GM12875 (cell line): Measurements from ENCODE around the gene KIF18B.

Experiments used
- H3K4me3 ChIP-seq: one replicate; pipeline ENCODE4 v1.5.1; 2011; ENCODE audit warnings: low read depth, low read length, control low read depth
- CTCF ChIP-seq: IDR thresholded peaks from 2 replicates; pipeline ENCODE4 v1.5.1; 2011; ENCODE audit warnings: low read depth, mild to moderate bottlenecking, control low read depth, inconsistent platforms, low read length, moderate library complexity, borderline replicate concordance; ENCODE audit not compliant: insufficient read depth

KIF18B gene

GRCh38 chr17:44922136-44922535, 25.4 kb downstream of the KIF18B start:
- H3K4me3 ChIP-seq = no peak overlapping the region
- TF ChIP-seq CTCF = no peak

GRCh38 chr17:44921122-44921882, 26.3 kb downstream of the KIF18B start:
- TF ChIP-seq CTCF = no peak
- no peak overlapping the region for H3K4me3 ChIP-seq

DNA sequence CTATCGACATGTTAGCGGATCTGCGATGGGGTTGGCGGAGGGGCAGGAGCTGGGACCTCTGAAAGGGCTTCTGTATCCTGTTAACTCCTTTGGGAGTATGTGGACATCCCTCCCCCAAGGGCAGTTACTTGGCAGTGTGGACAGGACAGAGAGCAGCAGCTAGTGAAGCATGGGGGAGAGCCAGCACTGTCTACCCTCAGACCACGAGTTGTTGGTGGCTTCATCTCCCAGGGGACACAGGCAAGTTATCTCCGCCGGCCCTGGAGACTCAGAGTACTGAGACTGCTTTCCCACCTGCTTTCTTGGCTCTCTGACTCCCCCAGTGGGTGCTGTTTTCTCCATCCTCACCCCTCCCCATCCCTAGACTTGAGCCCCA, 27.0 kb downstream of the KIF18B start:
- H3K4me3 ChIP-seq = no peak overlapping the region
- TF ChIP-seq CTCF = no peak

- peak; percentile 75 for TF ChIP-seq CTCF
- H3K4me3 ChIP-seq = no peak overlapping the region
Observed at GRCh38 chr17:44919885-44920564, 27.5 kb downstream of the KIF18B start.

- no peak for TF ChIP-seq CTCF
- no peak overlapping the region for H3K4me3 ChIP-seq
Observed at GRCh38 chr17:44919411-44919810, 28.2 kb downstream of the KIF18B start.

GRCh38 chr17:44918006-44918405, 29.6 kb downstream of the KIF18B start:
- TF ChIP-seq CTCF = no peak
- H3K4me3 ChIP-seq = no peak overlapping the region

DNA sequence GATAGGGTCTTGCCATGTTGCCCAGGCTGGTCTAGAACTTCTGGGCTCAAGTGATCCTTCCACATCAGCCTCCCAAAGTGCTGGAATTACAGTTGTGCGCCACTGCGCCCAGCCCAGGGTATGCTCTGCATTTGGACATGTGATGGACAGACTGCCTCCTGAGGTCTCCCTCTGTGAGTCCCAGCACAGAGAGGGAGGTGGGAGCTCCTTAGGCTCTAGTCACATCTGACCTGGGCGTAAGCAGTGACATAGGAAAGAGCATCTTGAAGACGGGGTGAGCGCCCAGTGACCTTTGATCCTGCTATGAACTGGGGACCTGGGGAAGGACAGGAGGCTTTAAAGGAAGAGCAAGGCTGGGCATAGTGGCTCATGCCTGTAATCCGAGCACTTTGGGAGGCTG, 30.1 kb downstream of the KIF18B start:
- no peak overlapping the region for H3K4me3 ChIP-seq
- TF ChIP-seq CTCF = no peak
